Natural killer cell (primary cell): ENCODE measurements around the gene HDAC4. TPM values are rescaled to one million over a fixed set of nuclear protein-coding genes. Genes with fewer than 3 reads are reported as not detected.

Experiments used
- ATAC-seq, 3 donors: fragments of 150-1000 bp in 2 of 3; fragments of 200-7000 bp in 1 of 3; cut with Tn5 transposase; 1 replicate in 1 of 3; 2 replicates in 2 of 3; pipeline ENCODE4 v1.10.0; 2021; ENCODE audit warnings: mild to moderate bottlenecking in 2 of 3, moderate library complexity in 2 of 3
- DNase-seq, 2 donors: peaks; one replicate each; pipeline versions ENCODE4 v3.0.0 to v3.0.0-alpha.2; 2013 to 2021; ENCODE audit warnings: mixed read lengths in 1 of 2
- H3K27ac ChIP-seq: one replicate; pipeline ENCODE4 v1.5.1; 2013; ENCODE audit warnings: mild to moderate bottlenecking, low read length
- H3K27me3 ChIP-seq: one replicate; pipeline ENCODE4 v1.6.1; 2013; ENCODE audit warnings: low read length; ENCODE audit not compliant: control insufficient read depth, insufficient read depth
- H3K36me3 ChIP-seq: one replicate; pipeline ENCODE4 v1.6.1; 2013; ENCODE audit warnings: low read length; ENCODE audit not compliant: control insufficient read depth, insufficient read depth
- H3K4me1 ChIP-seq: one replicate; pipeline ENCODE4 v1.6.1; 2013; ENCODE audit warnings: low read length; ENCODE audit not compliant: control insufficient read depth, insufficient read depth
- H3K4me3 ChIP-seq: one replicate; pipeline ENCODE4 v1.5.1; 2013; ENCODE audit warnings: low read length
- H3K9me3 ChIP-seq: one replicate; pipeline ENCODE4 v1.6.1; 2013; ENCODE audit warnings: low read length; ENCODE audit not compliant: control insufficient read depth, insufficient read depth
- H3K27ac Mint-ChIP-seq, 2 donors: one replicate each; pipeline ENCODE4 v1.8.0; 2022; ENCODE audit warnings: mild to moderate bottlenecking in 2 of 2, mixed read lengths in 2 of 2, moderate library complexity in 1 of 2
- H3K27me3 Mint-ChIP-seq, 2 donors: one replicate each; pipeline ENCODE4 v1.8.0; 2022; ENCODE audit warnings: low read depth in 2 of 2, mixed read lengths in 2 of 2
- H3K36me3 Mint-ChIP-seq: one replicate; pipeline ENCODE4 v1.8.0; 2022; ENCODE audit warnings: mixed read lengths
- H3K4me1 Mint-ChIP-seq, 2 donors: one replicate each; pipeline ENCODE4 v1.8.0; 2022; ENCODE audit warnings: mixed read lengths in 2 of 2
- H3K4me3 Mint-ChIP-seq: one replicate; pipeline ENCODE4 v1.8.0; 2022; ENCODE audit warnings: mild to moderate bottlenecking, moderate library complexity, mixed read lengths
- H3K9me3 Mint-ChIP-seq, 2 donors: one replicate each; pipeline ENCODE4 v1.8.0; 2022; ENCODE audit warnings: mixed read lengths in 2 of 2
- CTCF ChIP-seq: fragments of 200-600 bp; IDR thresholded peaks from one replicate; pipeline ENCODE4 v1.8.0; 2022; ENCODE audit warnings: antibody characterized with exemption
- WGBS: methylation state at CpG from one replicate; pipeline ENCODE4 v1.1.7; 2013; ENCODE audit warnings: missing lambda C conversion rate; ENCODE audit not compliant: insufficient coverage; 5-methylcytosine and 5-hydroxymethylcytosine counted together
- intact Hi-C: fragments of 100-400 bp; cut with micrococcal nuclease; formaldehyde crosslinking; loops from one replicate; pipeline ENCODE4 v1.14.2; 2022
- total RNA-seq, 4 donors: library from RNA; stranded (reverse); fragments of 120-200 nt in 1 of 4; gene quantifications; one replicate each; pipeline versions ENCODE4 v1.2.3 to v1.2.4, GENCODE V29; 2013 to 2022

Gene HDAC4
- total RNA-seq, 3 donors from 2014 or later (not counting 1 experiment from before 2014, with no cell fraction given): 74.9 to 105 (median 100) TPM

GRCh38 chr2:239343460-239343859 is 57.4 kb downstream of the HDAC4 start:
- peaks cover 5 to 10% of the 10 kb centered on the region in 2 donors for H3K27me3 Mint-ChIP-seq
- H3K27ac ChIP-seq: no peak overlapping the region
- intact Hi-C loops: no loop called here
- DNase-seq (no peak), ATAC-seq (no peak)
- H3K27ac Mint-ChIP-seq: no peak overlapping the region
- H3K27me3 ChIP-seq: no peaks in the 10 kb centered on the region
- WGBS: 96% methylated on average over 10 of the region's 10 CpGs
- H3K4me1 Mint-ChIP-seq: peaks cover 25 to 36% of the 10 kb centered on the region in 2 donors
- H3K4me3 Mint-ChIP-seq: no peak overlapping the region
- no peaks in the 10 kb centered on the region for H3K36me3 ChIP-seq
- no peaks in the 10 kb centered on the region for H3K36me3 Mint-ChIP-seq
- H3K9me3 Mint-ChIP-seq: no peaks in the 10 kb centered on the region
- no peak overlapping the region for H3K4me3 ChIP-seq
- H3K4me1 ChIP-seq: peaks cover 25% of the 10 kb centered on the region
- H3K9me3 ChIP-seq: no peaks in the 10 kb centered on the region
- no peak for TF ChIP-seq CTCF

- Histone ChIP-seq H3K27ac (no peak overlapping the region), H3K36me3 (no peaks in the 10 kb centered on the region), H3K4me3 (no peak overlapping the region), H3K4me1 (peaks cover 25% of the 10 kb centered on the region), H3K9me3 (no peaks in the 10 kb centered on the region), H3K27me3 (no peaks in the 10 kb centered on the region)
- Mint-ChIP-seq H3K27me3 (peaks cover 10% of the 10 kb centered on the region in 2 donors), H3K9me3 (no peaks in the 10 kb centered on the region), H3K4me1 (peaks cover 35 to 41% of the 10 kb centered on the region in 2 donors), H3K4me3 (no peak overlapping the region), H3K36me3 (no peaks in the 10 kb centered on the region), H3K27ac (no peak overlapping the region)
- intact Hi-C loops: no loop called here
- no peak for ATAC-seq
- no peak for TF ChIP-seq CTCF
- no peak for DNase-seq
- WGBS: 92% methylated on average over 2 of the region's 2 CpGs
Observed at GRCh38 chr2:239341840-239342239, 59.0 kb downstream of the HDAC4 start.

GRCh38 chr2:239341146-239341732 is 59.6 kb downstream of the HDAC4 start:
- H3K27ac Mint-ChIP-seq: no peak overlapping the region
- intact Hi-C loops: no loop called here
- no peak for ATAC-seq
- Histone ChIP-seq H3K9me3 (no peaks in the 10 kb centered on the region), H3K27ac (no peak overlapping the region), H3K27me3 (no peaks in the 10 kb centered on the region), H3K36me3 (no peaks in the 10 kb centered on the region), H3K4me1 (peaks cover 25% of the 10 kb centered on the region), H3K4me3 (no peak overlapping the region)
- H3K27me3 Mint-ChIP-seq: peaks cover 10% of the 10 kb centered on the region in 2 donors
- H3K9me3 Mint-ChIP-seq: no peaks in the 10 kb centered on the region
- no peaks in the 10 kb centered on the region for H3K36me3 Mint-ChIP-seq
- 97% methylated on average over 8 of the region's 8 CpGs for WGBS
- TF ChIP-seq CTCF: no peak
- no peak for DNase-seq
- H3K4me3 Mint-ChIP-seq: no peak overlapping the region
- H3K4me1 Mint-ChIP-seq: peaks cover 41% of the 10 kb centered on the region in 2 donors
